Stomach (tissue), 9 donors: ENCODE measurements around the gene PMM2. TPM values are rescaled to one million over a fixed set of nuclear protein-coding genes. Genes with fewer than 3 reads are reported as not detected.
A peak's percentile ranks its signal among the peaks of the same experiment; 100 is the strongest.
"Not testable (repeated sequence)": the region's sequence is repeated elsewhere in the genome, so short reads cannot be mapped to it uniquely, and the experiment has no call there.

Experiments
- DNase-seq, 2 donors: peaks; one replicate each; pipeline versions ENCODE4 v3.0.0 to v3.0.0-alpha.2; 2013 to 2019
- H3K27ac ChIP-seq, 5 donors: fragments of 200-600 bp in 4 of 5; sonication (generic) in 4 of 5; one replicate each; pipeline ENCODE4 v1.5.1; 2013 to 2019; ENCODE audit warnings: mild to moderate bottlenecking in 1 of 5, moderate library complexity in 1 of 5
- H3K27me3 ChIP-seq, 3 donors: fragments of 200-600 bp; sonication (generic); one replicate each; pipeline ENCODE4 v1.5.1; 2017 to 2019; ENCODE audit warnings: mixed run types in 1 of 3
- H3K36me3 ChIP-seq, 4 donors: fragments of 200-600 bp; sonication (generic); 1 replicate in 3 of 4; 2 replicates in 1 of 4; pipeline ENCODE4 v1.5.1; 2016 to 2019
- H3K4me1 ChIP-seq, 4 donors: fragments of 200-600 bp; sonication (generic); one replicate each; pipeline ENCODE4 v1.5.1; 2016 to 2019
- H3K4me3 ChIP-seq, 4 donors: fragments of 200-600 bp; sonication (generic) in 3 of 4; one replicate each; pipeline ENCODE4 v1.5.1; 2016 to 2019; ENCODE audit warnings: mild to moderate bottlenecking in 1 of 4
- H3K9me3 ChIP-seq, 4 donors: fragments of 200-600 bp; sonication (generic); one replicate each; pipeline ENCODE4 v1.5.1; 2016 to 2019
- CTCF ChIP-seq, 7 experiments: fragments of 450-650 bp in 4 of 7; fragments of 200-600 bp in 3 of 7; sonication (generic) in 3 of 7; IDR thresholded peaks; one replicate each; pipeline ENCODE4 v1.5.1; 2016 to 2019; ENCODE audit warnings: antibody characterized with exemption in 7 of 7, control low read depth in 2 of 7, mild to moderate bottlenecking in 1 of 7
- EP300 ChIP-seq: sonication (generic); formaldehyde crosslinking; IDR thresholded peaks from one replicate; pipeline ENCODE4 v1.6.1; 2017; ENCODE audit warnings: antibody characterized with exemption
- POLR2A ChIP-seq, 4 donors: fragments of 450-650 bp; IDR thresholded peaks; one replicate each; pipeline ENCODE4 v1.6.1; 2016; ENCODE audit warnings: antibody characterized with exemption in 4 of 4, control low read depth in 2 of 4, mild to moderate bottlenecking in 1 of 4, moderate library complexity in 1 of 4
- POLR2AphosphoS5 ChIP-seq, 3 donors: sonication (generic); formaldehyde crosslinking; IDR thresholded peaks; one replicate each; pipeline ENCODE4 v1.6.1; 2016; ENCODE audit warnings: antibody characterized with exemption in 3 of 3
- WGBS, 5 donors: extraction: QIAGEN DNeasy Blood & Tissue Kit in 3 of 5; methylation state at CpG; one replicate each; pipeline versions ENCODE4 v1.1.5 to v1.1.7; 2013 to 2018; 5-methylcytosine and 5-hydroxymethylcytosine counted together
- intact Hi-C: fragments of 100-400 bp; cut with DNase I; formaldehyde crosslinking; loops from one replicate; pipeline ENCODE4 v1.15.1; 2023; ENCODE audit warnings: low total_unique reads
- polyA plus RNA-seq, 3 donors: library from polyadenylated mRNA; stranded (reverse); fragments of 200-250 nt; gene quantifications; one replicate each; pipeline ENCODE4 v1.2.3, GENCODE V29; 2013
- total RNA-seq, 5 donors: library from RNA; depleted of rRNA; stranded (reverse); fragments of >200 nt; gene quantifications; one replicate each; pipeline versions ENCODE4 v1.1.0 to v1.2.3, GENCODE V29; 2014 to 2016
- donor health status: healthy with polysubstance abuse.
- donor health status: Bipolar disorder and iron deficiency.
- donor health status: healthy.

The PMM2 gene
- total and polyA plus RNA-seq, 8 donors: 15.1 to 89.3 (median 40.4) TPM

DNA sequence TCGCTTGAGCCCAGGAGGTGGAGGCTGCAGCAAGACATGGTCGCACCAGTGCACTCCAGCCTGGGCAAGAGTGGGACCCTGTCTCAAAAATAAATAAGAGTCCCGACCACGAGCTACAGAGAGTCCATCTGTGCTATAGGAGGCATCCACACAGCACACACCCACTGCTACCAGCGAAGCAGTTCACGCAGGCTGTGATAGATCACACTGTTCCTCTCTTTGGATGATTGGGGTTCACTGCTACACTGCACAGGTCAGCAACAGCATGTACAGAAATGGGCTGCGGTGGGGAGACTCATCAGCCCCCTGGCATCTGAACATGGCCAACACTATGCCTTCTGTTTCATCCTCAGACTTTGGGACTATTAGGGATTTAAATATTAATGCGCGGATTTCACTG, 33.8 kb downstream of the PMM2 start:
- Histone ChIP-seq H3K9me3 (no peaks in the 10 kb centered on the region), H3K36me3 (peaks cover 23 to 49% (median 41%) of the 10 kb centered on the region in 4 donors), H3K27me3 (no peaks in the 10 kb centered on the region), H3K27ac (no peak overlapping the region), H3K4me3 (no peak overlapping the region), H3K4me1 (peaks cover 0 to 6% (median 2%) of the 10 kb centered on the region in 4 donors)
- WGBS, 5 donors: 81 to 94% (median 90%) methylated on average over 9 of the region's 9 CpGs
- TF ChIP-seq EP300: no peak
- no peak for DNase-seq
- intact Hi-C loops: no loop called here

DNA sequence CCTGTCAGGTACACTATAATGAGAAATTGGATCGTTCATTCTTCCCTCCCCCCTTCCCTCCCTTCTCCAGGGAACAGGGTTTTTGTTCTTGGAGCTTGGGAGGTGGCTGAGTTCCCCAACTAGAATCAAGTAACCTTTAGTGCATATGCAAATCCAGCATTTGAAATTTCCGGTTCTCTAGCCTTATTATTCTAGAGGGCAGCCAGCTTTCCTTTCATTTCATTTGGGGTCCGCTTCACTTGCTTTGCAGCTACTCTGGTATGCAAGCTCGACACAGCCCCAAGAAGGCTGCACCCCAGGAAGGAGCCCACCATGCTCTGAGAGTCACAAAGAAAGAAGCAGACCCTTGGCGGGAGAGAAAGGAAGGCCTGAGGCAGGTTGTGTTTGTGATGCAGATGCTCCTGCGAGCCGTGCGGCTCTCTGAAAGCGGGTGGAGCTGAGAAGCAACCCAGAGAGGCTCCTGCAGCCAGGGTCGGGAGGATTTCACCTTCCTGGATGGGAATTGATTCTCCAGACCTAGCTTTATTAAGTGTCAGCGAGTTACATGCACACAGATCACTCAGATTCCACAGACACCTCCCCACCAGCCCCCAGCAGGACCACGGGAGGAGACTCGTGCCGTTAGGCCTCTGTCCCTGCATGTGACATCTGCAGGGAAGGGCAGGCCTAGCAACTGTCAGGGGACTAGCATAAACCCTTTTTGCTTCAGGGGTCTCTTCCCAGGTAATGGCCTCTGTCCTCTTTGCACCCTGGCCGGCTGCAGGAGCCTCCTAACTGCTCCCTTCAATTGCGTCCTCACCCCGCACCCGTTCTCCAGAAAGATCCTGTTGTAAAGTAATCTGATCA, 34.5 kb downstream of the PMM2 start:
- H3K27ac ChIP-seq: no peak overlapping the region
- H3K27me3 ChIP-seq: no peaks in the 10 kb centered on the region
- H3K4me1 ChIP-seq: peaks cover 0 to 6% (median 3%) of the 10 kb centered on the region in 4 donors
- intact Hi-C loops: no loop called here
- DNase-seq: no peak
- peaks cover 23 to 47% (median 41%) of the 10 kb centered on the region in 4 donors for H3K36me3 ChIP-seq
- TF ChIP-seq EP300 (no peak), POLR2A (IDR thresholded peaks at IDR 0.05) (no peak), CTCF (IDR thresholded peaks at IDR 0.05) (no peak), POLR2AphosphoS5 (IDR thresholded peaks at IDR 0.05) (no peak)
- no peak overlapping the region for H3K4me3 ChIP-seq
- WGBS, 5 donors: 83 to 89% (median 85%) methylated on average over 18 of the region's 18 CpGs
- no peaks in the 10 kb centered on the region for H3K9me3 ChIP-seq

- no peak overlapping the region for H3K4me3 ChIP-seq
- intact Hi-C loops: no loop called here
- no peak for DNase-seq
- no peaks in the 10 kb centered on the region for H3K27me3 ChIP-seq
- H3K27ac ChIP-seq: no peak overlapping the region
- H3K4me1 ChIP-seq: peaks cover 0 to 6% (median 5%) of the 10 kb centered on the region in 4 donors
- 77 to 89% (median 83%) methylated on average over 16 of the region's 16 CpGs for WGBS, 5 donors
- TF ChIP-seq POLR2AphosphoS5 (IDR thresholded peaks at IDR 0.05) (no peak), CTCF (IDR thresholded peaks at IDR 0.05) (no peak), POLR2A (IDR thresholded peaks at IDR 0.05) (no peak), EP300 (no peak)
- H3K9me3 ChIP-seq: no peaks in the 10 kb centered on the region
- H3K36me3 ChIP-seq: peaks cover 23 to 45% (median 41%) of the 10 kb centered on the region in 4 donors
Observed at GRCh38 chr16:8832717-8833105, 35.1 kb downstream of the PMM2 start.

DNA sequence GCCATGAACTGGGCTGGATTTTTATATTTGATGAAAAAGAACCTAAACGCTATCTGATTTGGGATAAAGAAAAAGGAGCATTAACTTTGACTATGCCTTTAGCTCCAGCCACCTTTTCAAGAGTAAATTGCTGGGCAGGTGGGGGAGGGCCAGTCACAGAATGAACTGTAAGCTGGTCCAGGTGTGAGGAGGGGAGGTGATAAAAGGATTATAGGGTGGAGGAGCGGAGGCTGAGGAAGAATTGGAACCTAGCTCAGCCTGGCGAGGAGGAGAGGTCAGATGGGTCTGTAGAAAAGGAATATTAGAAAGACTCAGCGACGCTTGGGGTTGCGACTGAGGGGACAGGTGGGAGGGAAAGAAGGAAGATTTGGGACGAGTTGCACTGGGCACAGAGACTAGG, 39.2 kb downstream of the PMM2 start:
- WGBS, 5 donors: 77 to 93% (median 87%) methylated on average over 6 to 7 of the region's 7 CpGs
- peaks cover 5 to 11% (median 10%) of the 10 kb centered on the region in 4 donors for H3K36me3 ChIP-seq
- H3K27me3 ChIP-seq, H3K4me1 ChIP-seq, intact Hi-C loops, DNase-seq, H3K4me3 ChIP-seq, H3K27ac ChIP-seq, H3K9me3 ChIP-seq: not testable (repeated sequence)

- not testable (repeated sequence) for DNase-seq
Observed at GRCh38 chr16:8837594-8837993, 40.0 kb downstream of the PMM2 start.

GRCh38 chr16:8842016-8842415, 44.4 kb downstream of the PMM2 start:
- peaks cover 0 to 14% (median 7%) of the 10 kb centered on the region in 4 donors for H3K4me1 ChIP-seq
- DNase-seq, intact Hi-C loops, H3K27me3 ChIP-seq, H3K4me3 ChIP-seq, H3K9me3 ChIP-seq: not testable (repeated sequence)
- WGBS, 5 donors: 39 to 64% (median 58%) methylated on average over 4 of the region's 4 CpGs
- H3K36me3 ChIP-seq: peaks cover 0 to 13% (median 7%) of the 10 kb centered on the region in 4 donors
- peak overlapping the region in 1 of 5 donors; percentile 13 for H3K27ac ChIP-seq

More at GRCh38 chr16:8837594-8837993, 40.0 kb downstream of the PMM2 start:
- WGBS, 5 donors: 55 to 71% (median 65%) methylated on average over 15 of the region's 15 CpGs
- H3K27me3 ChIP-seq, H3K4me1 ChIP-seq, H3K9me3 ChIP-seq, H3K36me3 ChIP-seq, intact Hi-C loops, H3K4me3 ChIP-seq, H3K27ac ChIP-seq: not testable (repeated sequence)

- intact Hi-C loops, H3K4me3 ChIP-seq, DNase-seq, H3K27me3 ChIP-seq, H3K9me3 ChIP-seq, H3K27ac ChIP-seq: not testable (repeated sequence)
- 68 to 79% (median 75%) methylated on average over 7 to 12 of the region's 12 CpGs for WGBS, 5 donors
- peaks cover 0 to 26% (median 18%) of the 10 kb centered on the region in 4 donors for H3K36me3 ChIP-seq
- peaks cover 0 to 15% (median 4%) of the 10 kb centered on the region in 4 donors for H3K4me1 ChIP-seq
Observed at GRCh38 chr16:8843296-8843695, 45.7 kb downstream of the PMM2 start.
